Heart left ventricle (tissue), 13 donors: ENCODE results near the gene ACBD7.

Experiments
- POLR2A ChIP-seq, 2 donors: fragments of 450-650 bp; IDR thresholded peaks; one replicate each; pipeline ENCODE4 v1.6.1; 2017; ENCODE audit warnings: antibody characterized with exemption in 2 of 2, mild to moderate bottlenecking in 2 of 2, moderate library complexity in 2 of 2
- TF ChIP-seq, protein P1 (sequence below), 12 donors: fragments of 200-600 bp; sonication (generic) in 4 of 12; IDR thresholded peaks; one replicate each; pipeline versions ENCODE4 v1.5.0 to v1.8.0; 2018 to 2022; ENCODE audit warnings: antibody characterized with exemption in 12 of 12, mild to moderate bottlenecking in 5 of 12
- donor health status: ischemic (EF 13 %, LVEDD 7.1; RV severe dilation, severe dysfunction).
- donor health status: DM: no; HTN: yes; CAD: no.
- donor health status: DM: no; HTN: no; CAD: no.
- donor health status: ischemic (EF 25% LVEDD 6.9; RV normal size, moderate dysfunction).
- donor health status: ischemic (EF 25% LVEDD 5.7; RV mildly dilated, moderate dysfunction).
- donor health status: ischemic (EF 35%, LVEDD 5.7; RV mildly dilated, moderate dysfunction).
- donor health status: nonischemic (EF 11% LVEDD 7.7; RV severe dilation, severe dysfunction).
- donor health status: DM: yes; HTN: yes; CAD: no.
- donor health status: PGD.
- donor health status: ischemic (EF 29% LVEDD 5.4; RV normal size, mild dysfunction).
- donor health status: nonischemic (EF 23%, LVEDD 6.1; RV moderate dilation, normal function).

DNA sequence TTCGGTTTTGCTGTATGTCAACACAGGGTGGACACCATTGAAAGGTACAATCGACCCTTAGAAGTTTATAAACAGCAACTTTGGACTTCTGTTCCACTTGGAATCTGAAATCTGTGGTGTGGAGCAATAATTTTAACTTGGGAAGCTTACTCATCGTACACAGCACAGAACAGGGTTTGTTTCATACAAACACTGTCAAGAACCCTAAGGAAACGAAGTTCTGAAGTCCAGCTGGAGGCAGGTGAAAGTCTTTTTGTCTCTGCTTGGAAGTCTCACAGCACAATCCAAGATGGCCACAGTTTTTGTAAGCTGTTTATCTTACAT, 48.4 kb upstream of the ACBD7 start:
- TF ChIP-seq, protein P1, sequence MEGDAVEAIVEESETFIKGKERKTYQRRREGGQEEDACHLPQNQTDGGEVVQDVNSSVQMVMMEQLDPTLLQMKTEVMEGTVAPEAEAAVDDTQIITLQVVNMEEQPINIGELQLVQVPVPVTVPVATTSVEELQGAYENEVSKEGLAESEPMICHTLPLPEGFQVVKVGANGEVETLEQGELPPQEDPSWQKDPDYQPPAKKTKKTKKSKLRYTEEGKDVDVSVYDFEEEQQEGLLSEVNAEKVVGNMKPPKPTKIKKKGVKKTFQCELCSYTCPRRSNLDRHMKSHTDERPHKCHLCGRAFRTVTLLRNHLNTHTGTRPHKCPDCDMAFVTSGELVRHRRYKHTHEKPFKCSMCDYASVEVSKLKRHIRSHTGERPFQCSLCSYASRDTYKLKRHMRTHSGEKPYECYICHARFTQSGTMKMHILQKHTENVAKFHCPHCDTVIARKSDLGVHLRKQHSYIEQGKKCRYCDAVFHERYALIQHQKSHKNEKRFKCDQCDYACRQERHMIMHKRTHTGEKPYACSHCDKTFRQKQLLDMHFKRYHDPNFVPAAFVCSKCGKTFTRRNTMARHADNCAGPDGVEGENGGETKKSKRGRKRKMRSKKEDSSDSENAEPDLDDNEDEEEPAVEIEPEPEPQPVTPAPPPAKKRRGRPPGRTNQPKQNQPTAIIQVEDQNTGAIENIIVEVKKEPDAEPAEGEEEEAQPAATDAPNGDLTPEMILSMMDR (IDR thresholded peaks at IDR 0.05): no peak
- no peak for TF ChIP-seq POLR2A (IDR thresholded peaks at IDR 0.05)
